GM19328 (cell line): Measurements from ENCODE around the gene STRA6.
"Not testable (repeated sequence)": the region's sequence is repeated elsewhere in the genome, so short reads cannot be mapped to it uniquely, and the experiment has no call there.

ENCODE experiments used
- ATAC-seq: cut with Tn5 transposase; IDR thresholded peaks from one replicate; pipeline ENCODE4 v1.9.1; 2021; ENCODE audit warnings: mild to moderate bottlenecking, moderate library complexity; ENCODE audit not compliant: unreplicated experiment

STRA6 gene

GRCh38 chr15:74167891-74168331 is 34.7 kb downstream of the STRA6 start:
- ATAC-seq: no peak

GRCh38 chr15:74165461-74165860 is 37.1 kb downstream of the STRA6 start:
- ATAC-seq: no peak

- ATAC-seq: not testable (repeated sequence)
Measured at GRCh38 chr15:74162195-74162536, 40.4 kb downstream of the STRA6 start.

GRCh38 chr15:74160390-74160789 is 42.2 kb downstream of the STRA6 start:
- not testable (repeated sequence) for ATAC-seq

- ATAC-seq: no peak
Measured at GRCh38 chr15:74159773-74160172, 42.8 kb downstream of the STRA6 start.

GRCh38 chr15:74158855-74159650 is 43.5 kb downstream of the STRA6 start:
- peak; percentile 62 for ATAC-seq

- no peak for ATAC-seq
Measured at GRCh38 chr15:74157868-74158827, 44.4 kb downstream of the STRA6 start.

- ATAC-seq: no peak
Measured at GRCh38 chr15:74156678-74157411, 45.7 kb downstream of the STRA6 start.

GRCh38 chr15:74155766-74156417 is 46.7 kb downstream of the STRA6 start:
- ATAC-seq: no peak

GRCh38 chr15:74147051-74147450 is 55.5 kb downstream of the STRA6 start:
- ATAC-seq: no peak

- ATAC-seq: no peak
Measured at GRCh38 chr15:74146277-74146800, 56.2 kb downstream of the STRA6 start.

- no peak for ATAC-seq
Measured at GRCh38 chr15:74144153-74144775, 58.3 kb downstream of the STRA6 start.

- no peak for ATAC-seq
Measured at GRCh38 chr15:74141591-74141990, 61.0 kb downstream of the STRA6 start.

GRCh38 chr15:74138642-74139041 is 63.9 kb downstream of the STRA6 start:
- no peak for ATAC-seq

GRCh38 chr15:74137537-74137894 is 65.1 kb downstream of the STRA6 start:
- no peak for ATAC-seq

GRCh38 chr15:74136814-74137536 is 65.6 kb downstream of the STRA6 start:
- ATAC-seq: no peak

GRCh38 chr15:74136540-74136813 is 66.1 kb downstream of the STRA6 start:
- ATAC-seq: no peak

GRCh38 chr15:74135041-74135565 is 67.5 kb downstream of the STRA6 start:
- ATAC-seq: no peak

- no peak for ATAC-seq
Measured at GRCh38 chr15:74134387-74135027, 68.1 kb downstream of the STRA6 start.
